Measurements from ENCODE around the gene DLEU7.

DNA sequence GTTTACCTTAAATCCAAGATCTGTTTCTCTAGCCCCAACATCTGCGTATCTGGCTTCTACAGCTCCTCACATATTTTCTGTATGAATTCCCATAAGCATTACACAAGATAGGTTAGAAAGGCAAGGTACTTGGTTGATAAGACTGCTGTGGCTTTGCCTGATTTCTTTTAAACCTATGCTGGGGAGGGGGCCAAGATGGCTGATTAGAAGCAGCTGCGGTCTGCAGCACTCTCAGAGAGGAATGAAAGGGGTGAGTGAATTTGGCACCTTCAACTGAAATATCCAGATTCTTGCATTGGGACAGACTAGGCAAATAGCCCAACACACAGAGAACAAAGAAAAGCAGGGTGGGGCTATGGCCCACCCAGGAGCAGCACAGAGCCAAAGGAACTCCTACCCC is 12.2 kb upstream of the DLEU7 start:
- no peak for TF ChIP-seq POLR2A (IDR thresholded peaks at IDR 0.05)
- TF ChIP-seq, protein P1, sequence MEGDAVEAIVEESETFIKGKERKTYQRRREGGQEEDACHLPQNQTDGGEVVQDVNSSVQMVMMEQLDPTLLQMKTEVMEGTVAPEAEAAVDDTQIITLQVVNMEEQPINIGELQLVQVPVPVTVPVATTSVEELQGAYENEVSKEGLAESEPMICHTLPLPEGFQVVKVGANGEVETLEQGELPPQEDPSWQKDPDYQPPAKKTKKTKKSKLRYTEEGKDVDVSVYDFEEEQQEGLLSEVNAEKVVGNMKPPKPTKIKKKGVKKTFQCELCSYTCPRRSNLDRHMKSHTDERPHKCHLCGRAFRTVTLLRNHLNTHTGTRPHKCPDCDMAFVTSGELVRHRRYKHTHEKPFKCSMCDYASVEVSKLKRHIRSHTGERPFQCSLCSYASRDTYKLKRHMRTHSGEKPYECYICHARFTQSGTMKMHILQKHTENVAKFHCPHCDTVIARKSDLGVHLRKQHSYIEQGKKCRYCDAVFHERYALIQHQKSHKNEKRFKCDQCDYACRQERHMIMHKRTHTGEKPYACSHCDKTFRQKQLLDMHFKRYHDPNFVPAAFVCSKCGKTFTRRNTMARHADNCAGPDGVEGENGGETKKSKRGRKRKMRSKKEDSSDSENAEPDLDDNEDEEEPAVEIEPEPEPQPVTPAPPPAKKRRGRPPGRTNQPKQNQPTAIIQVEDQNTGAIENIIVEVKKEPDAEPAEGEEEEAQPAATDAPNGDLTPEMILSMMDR (IDR thresholded peaks at IDR 0.05 in 8 of 11, conservative IDR thresholded peaks at IDR 0.05 in 3 of 11) = no peak
- no peak for TF ChIP-seq POLR2AphosphoS5 (IDR thresholded peaks at IDR 0.05)
